CD14-positive monocyte (primary cell): ENCODE data around the gene EXOC3L4. TPM values are rescaled to one million over a fixed set of nuclear protein-coding genes. Genes with fewer than 3 reads are reported as not detected.

ENCODE experiments used
- DNase-seq, 3 donors: peaks; one replicate each; pipeline ENCODE4 v3.0.0-alpha.2; 2011 to 2022
- H2AFZ ChIP-seq: 2 replicates; pipeline ENCODE4 v1.6.0; 2012; ENCODE audit warnings: mild to moderate bottlenecking, low read depth, low read length, inconsistent platforms; ENCODE audit not compliant: insufficient read depth, poor library complexity, severe bottlenecking
- H3K27ac ChIP-seq, 2 donors: 1 replicate in 1 of 2; 2 replicates in 1 of 2; pipeline ENCODE4 v1.5.1; 2012 to 2013; ENCODE audit warnings: low read length in 2 of 2, control low read depth in 1 of 2, inconsistent platforms in 1 of 2, low read depth in 1 of 2, mild to moderate bottlenecking in 1 of 2
- H3K27me3 ChIP-seq, 2 donors: one replicate each; pipeline versions ENCODE4 v1.6.0 to v1.6.1; 2011 to 2013; ENCODE audit warnings: low read length in 2 of 2; ENCODE audit not compliant: control insufficient read depth in 2 of 2, insufficient read depth in 2 of 2
- H3K36me3 ChIP-seq, 2 donors: replicated peaks in 1 of 2; 1 replicate in 1 of 2; 2 replicates in 1 of 2; pipeline versions ENCODE4 v1.5.1 to v1.6.1; 2012 to 2013; ENCODE audit warnings: low read length in 2 of 2, control low read depth in 1 of 2, inconsistent platforms in 1 of 2, mild to moderate bottlenecking in 1 of 2; ENCODE audit not compliant: insufficient read depth in 2 of 2, control insufficient read depth in 1 of 2
- H3K4me1 ChIP-seq, 2 donors: 1 replicate in 1 of 2; 2 replicates in 1 of 2; pipeline versions ENCODE4 v1.5.1 to v1.6.1; 2012 to 2013; ENCODE audit warnings: low read length in 2 of 2, control low read depth in 1 of 2, inconsistent platforms in 1 of 2, mild to moderate bottlenecking in 1 of 2, moderate library complexity in 1 of 2; ENCODE audit not compliant: insufficient read depth in 2 of 2, control insufficient read depth in 1 of 2
- H3K4me2 ChIP-seq: replicated peaks from 2 replicates; pipeline ENCODE3; 2012; ENCODE audit warnings: low read length, moderate library complexity, mild to moderate bottlenecking; ENCODE audit not compliant: poor library complexity, severe bottlenecking; ENCODE audit errors: extremely low read depth
- H3K4me3 ChIP-seq, 3 experiments: fragments of 200-600 bp in 1 of 3; sonication (generic) in 1 of 3; replicated peaks in 1 of 3; 1 replicate in 2 of 3; 2 replicates in 1 of 3; pipeline ENCODE4 v1.5.1; 2011 to 2013; ENCODE audit warnings: low read length in 3 of 3, mild to moderate bottlenecking in 3 of 3, control low read depth in 2 of 3, low read depth in 2 of 3, inconsistent platforms in 1 of 3, moderate library complexity in 1 of 3
- H3K79me2 ChIP-seq: 2 replicates; pipeline ENCODE4 v1.6.0; 2012; ENCODE audit warnings: mild to moderate bottlenecking, control low read depth, inconsistent platforms, low read length, moderate library complexity; ENCODE audit not compliant: insufficient read depth
- H3K9ac ChIP-seq: 2 replicates; pipeline ENCODE4 v1.6.0; 2017; ENCODE audit warnings: low read length, mild to moderate bottlenecking; ENCODE audit not compliant: insufficient read depth, poor library complexity, severe bottlenecking
- H3K9me3 ChIP-seq, 2 donors: replicated peaks in 1 of 2; 1 replicate in 1 of 2; 2 replicates in 1 of 2; pipeline versions ENCODE4 v1.5.1 to v1.6.1; 2012 to 2013; ENCODE audit warnings: low read length in 2 of 2, control low read depth in 1 of 2; ENCODE audit not compliant: control insufficient read depth in 1 of 2, insufficient read depth in 1 of 2
- H4K20me1 ChIP-seq: 2 replicates; pipeline ENCODE4 v1.6.0; 2012; ENCODE audit warnings: mild to moderate bottlenecking, low read length, control low read depth, moderate library complexity; ENCODE audit not compliant: insufficient read depth
- H3K27ac Mint-ChIP-seq, 7 donors: one replicate each; pipeline ENCODE4 v1.8.0; 2020; ENCODE audit warnings: mild to moderate bottlenecking in 7 of 7, mixed read lengths in 7 of 7, moderate library complexity in 6 of 7, inconsistent platforms in 2 of 7
- H3K27me3 Mint-ChIP-seq, 3 donors: one replicate each; pipeline ENCODE4 v1.8.0; 2021 to 2022; ENCODE audit warnings: low read depth in 3 of 3, mild to moderate bottlenecking in 3 of 3, mixed read lengths in 3 of 3, moderate library complexity in 3 of 3, inconsistent platforms in 1 of 3
- H3K36me3 Mint-ChIP-seq, 2 donors: one replicate each; pipeline ENCODE4 v1.8.0; 2020; ENCODE audit warnings: mixed read lengths in 2 of 2, inconsistent platforms in 1 of 2, mild to moderate bottlenecking in 1 of 2
- H3K4me1 Mint-ChIP-seq: one replicate; pipeline ENCODE4 v1.8.0; 2020; ENCODE audit warnings: mild to moderate bottlenecking, mixed read lengths
- H3K4me3 Mint-ChIP-seq, 2 donors: one replicate each; pipeline ENCODE4 v1.8.0; 2020; ENCODE audit warnings: mild to moderate bottlenecking in 2 of 2, mixed read lengths in 2 of 2, moderate library complexity in 1 of 2
- H3K9me3 Mint-ChIP-seq, 7 donors: one replicate each; pipeline ENCODE4 v1.8.0; 2020 to 2022; ENCODE audit warnings: mixed read lengths in 7 of 7, mild to moderate bottlenecking in 6 of 7, moderate library complexity in 6 of 7, inconsistent platforms in 2 of 7
- CTCF ChIP-seq: fragments of 200-600 bp; IDR thresholded peaks from one replicate; pipeline ENCODE4 v1.8.0; 2022; ENCODE audit warnings: antibody characterized with exemption, mild to moderate bottlenecking
- WGBS: methylation state at CpG from one replicate; pipeline ENCODE4 v1.1.5; 2013; ENCODE audit warnings: missing lambda C conversion rate; ENCODE audit not compliant: insufficient coverage; 5-methylcytosine and 5-hydroxymethylcytosine counted together
- intact Hi-C, 2 donors: fragments of 100-400 bp; cut with micrococcal nuclease; formaldehyde crosslinking; loops; one replicate each; pipeline versions ENCODE4 v1.15.0 to v1.15.1; 2023
- polyA plus RNA-seq, 3 donors: library from polyadenylated mRNA; depleted of rRNA in 1 of 3; unstranded in 2 of 3; stranded (reverse) in 1 of 3; fragments of 300-500 nt in 2 of 3; fragments of >200 nt in 1 of 3; fragmentation: Illumina TruSeq in 2 of 3; gene quantifications; 1 replicate in 2 of 3; 2 replicates in 1 of 3; pipeline ENCODE4 v1.2.3, GENCODE V29; 2012 to 2021

The EXOC3L4 gene
- polyA plus RNA-seq, 3 donors, result 0.17 TPM; not detected in 2

DNA sequence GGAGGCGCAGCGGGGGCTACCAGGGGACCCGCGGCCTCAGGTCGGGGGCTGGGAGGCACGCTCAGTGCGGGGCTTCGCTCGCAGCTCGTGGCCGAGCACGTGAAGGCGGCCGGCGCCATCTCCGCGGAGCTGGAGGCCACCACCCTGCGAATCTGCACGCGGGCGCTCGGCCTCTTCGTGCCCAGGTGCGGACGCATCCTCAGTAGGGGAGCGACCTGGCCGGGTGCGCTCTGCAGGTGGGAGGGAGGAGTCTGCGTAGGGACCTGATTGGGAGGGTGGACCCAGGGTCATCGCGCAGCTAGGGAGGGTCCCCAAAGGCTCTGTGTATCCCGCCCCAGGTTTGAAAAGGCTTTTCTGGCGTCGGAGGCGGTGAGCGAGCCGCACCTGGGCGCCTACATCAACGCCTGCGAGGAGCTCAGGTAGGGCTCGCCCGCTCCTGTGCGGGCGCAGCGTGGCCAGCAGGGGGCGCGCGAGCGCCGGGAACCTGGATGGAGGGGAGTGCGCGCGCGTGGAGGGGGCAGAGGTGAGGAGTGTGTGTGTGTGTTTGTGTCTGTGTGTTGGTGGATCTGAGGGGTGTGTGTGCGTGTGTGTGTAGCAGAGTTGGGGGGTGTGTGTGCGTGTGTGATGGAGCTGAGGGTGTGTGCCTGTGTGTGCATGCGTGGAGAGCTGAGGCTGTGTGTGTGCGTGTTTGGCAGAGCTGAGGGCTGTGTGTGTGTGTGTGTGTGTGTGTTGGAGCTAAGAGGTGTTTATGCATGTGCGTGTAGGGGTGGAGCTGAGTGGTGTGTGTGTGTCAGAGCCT, 10.3 kb downstream of the EXOC3L4 start:
- H3K36me3 ChIP-seq, result no peaks in the 10 kb centered on the region
- H3K4me3 Mint-ChIP-seq, result peak overlapping the region in 1 of 2 donors; percentile 75
- WGBS, result 7% methylated on average over 58 of the region's 59 CpGs
- peaks cover 40 to 52% (median 44%) of the 10 kb centered on the region in 3 donors for H3K27me3 Mint-ChIP-seq
- H3K9me3 Mint-ChIP-seq, result peaks cover 0 to 18% (median 5%) of the 10 kb centered on the region in 7 donors
- H2AFZ ChIP-seq, result peak overlapping the region; percentile 44
- H3K27me3 ChIP-seq, result peaks cover 21 to 38% of the 10 kb centered on the region in 2 donors
- peak; percentile 86 for TF ChIP-seq CTCF
- peak overlapping the region in 1 of 3 experiments; percentile 28 for H3K4me3 ChIP-seq
- intact Hi-C loops, result loop anchor here (1.0 to 5.0 kb wide), 6 partner anchors 18 to 82 kb away; partner anchors contain the start of gene TNFAIP2 (in 1 of the 2)
- no peak overlapping the region for H3K9ac ChIP-seq
- peaks cover 32% of the 10 kb centered on the region for H3K4me1 Mint-ChIP-seq
- no peaks in the 10 kb centered on the region for H3K79me2 ChIP-seq
- no peaks in the 10 kb centered on the region for H4K20me1 ChIP-seq
- H3K4me1 ChIP-seq, result peaks cover 39 to 61% of the 10 kb centered on the region in 2 donors
- H3K36me3 Mint-ChIP-seq, result peaks cover 7 to 8% of the 10 kb centered on the region in 2 donors
- peaks cover 0 to 10% of the 10 kb centered on the region in 2 donors for H3K9me3 ChIP-seq
- peak overlapping the region; percentile 60 for H3K4me2 ChIP-seq
- H3K27ac Mint-ChIP-seq, result peak overlapping the region in 4 of 7 donors; percentile 20 to 65 (median 46)
- H3K27ac ChIP-seq, result no peak overlapping the region
- DNase-seq, result peak; percentile 55 to 69 (median 61)

GRCh38 chr14:103105580-103106150, 11.1 kb downstream of the EXOC3L4 start:
- DNase-seq, result no peak
- H3K27me3 Mint-ChIP-seq, result peaks cover 39 to 48% (median 44%) of the 10 kb centered on the region in 3 donors

More at GRCh38 chr14:103105580-103106150, 11.1 kb downstream of the EXOC3L4 start:
- Histone ChIP-seq H3K4me2 (peak overlapping the region; percentile 60), H3K27me3 (peaks cover 21 to 36% of the 10 kb centered on the region in 2 donors), H3K79me2 (no peaks in the 10 kb centered on the region), H3K4me1 (peaks cover 47 to 69% of the 10 kb centered on the region in 2 donors), H3K9ac (no peak overlapping the region), H3K4me3 (peak overlapping the region in 1 of 3 experiments; percentile 23), H4K20me1 (no peaks in the 10 kb centered on the region), H3K9me3 (peaks cover 0 to 10% of the 10 kb centered on the region in 2 donors), H2AFZ (peak overlapping the region; percentile 44), H3K36me3 (no peaks in the 10 kb centered on the region), H3K27ac (no peak overlapping the region)
- intact Hi-C loops, result loop anchor here (1.0 to 2.0 kb wide), 4 partner anchors 17 to 77 kb away; partner anchors contain the start of gene TNFAIP2 (in 1 of the 2)
- no peak for TF ChIP-seq CTCF
- Mint-ChIP-seq H3K36me3 (peaks cover 7 to 8% of the 10 kb centered on the region in 2 donors), H3K27ac (no peak overlapping the region), H3K4me1 (peaks cover 36% of the 10 kb centered on the region), H3K9me3 (peaks cover 0 to 18% (median 5%) of the 10 kb centered on the region in 7 donors), H3K4me3 (peak overlapping the region in 1 of 2 donors; percentile 59)
- 57% methylated on average over 7 of the region's 9 CpGs for WGBS
